GM12873 (cell line): Measurements from ENCODE around the gene PTPRD.

Source experiments
- TF ChIP-seq, protein P1 (sequence below): IDR thresholded peaks from 2 replicates; pipeline ENCODE4 v1.5.1; 2012; ENCODE audit warnings: low read depth, mild to moderate bottlenecking, moderate library complexity, low read length, control low read depth; ENCODE audit not compliant: insufficient read depth; ENCODE audit errors: missing control alignments

Gene PTPRD

DNA sequence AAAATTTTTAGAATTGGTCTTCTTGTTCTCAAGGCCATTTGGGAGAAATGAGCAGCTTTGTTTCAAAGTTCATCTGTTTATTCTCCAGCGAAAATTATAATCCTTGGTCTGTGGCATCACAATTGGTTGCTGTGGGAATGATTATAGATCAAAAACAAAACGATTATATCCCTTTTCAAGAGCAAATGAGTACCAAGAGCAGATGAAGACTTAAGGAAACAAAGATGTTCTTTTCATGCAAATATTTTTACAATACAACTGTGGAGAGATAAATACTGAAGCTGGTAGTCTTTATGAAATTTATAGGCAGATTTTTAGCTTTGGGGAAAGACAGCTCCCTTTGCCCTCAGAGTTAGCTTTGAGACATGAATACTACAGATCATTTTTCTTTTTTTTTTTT, 2192.4 kb downstream of the PTPRD start:
- TF ChIP-seq, protein P1, sequence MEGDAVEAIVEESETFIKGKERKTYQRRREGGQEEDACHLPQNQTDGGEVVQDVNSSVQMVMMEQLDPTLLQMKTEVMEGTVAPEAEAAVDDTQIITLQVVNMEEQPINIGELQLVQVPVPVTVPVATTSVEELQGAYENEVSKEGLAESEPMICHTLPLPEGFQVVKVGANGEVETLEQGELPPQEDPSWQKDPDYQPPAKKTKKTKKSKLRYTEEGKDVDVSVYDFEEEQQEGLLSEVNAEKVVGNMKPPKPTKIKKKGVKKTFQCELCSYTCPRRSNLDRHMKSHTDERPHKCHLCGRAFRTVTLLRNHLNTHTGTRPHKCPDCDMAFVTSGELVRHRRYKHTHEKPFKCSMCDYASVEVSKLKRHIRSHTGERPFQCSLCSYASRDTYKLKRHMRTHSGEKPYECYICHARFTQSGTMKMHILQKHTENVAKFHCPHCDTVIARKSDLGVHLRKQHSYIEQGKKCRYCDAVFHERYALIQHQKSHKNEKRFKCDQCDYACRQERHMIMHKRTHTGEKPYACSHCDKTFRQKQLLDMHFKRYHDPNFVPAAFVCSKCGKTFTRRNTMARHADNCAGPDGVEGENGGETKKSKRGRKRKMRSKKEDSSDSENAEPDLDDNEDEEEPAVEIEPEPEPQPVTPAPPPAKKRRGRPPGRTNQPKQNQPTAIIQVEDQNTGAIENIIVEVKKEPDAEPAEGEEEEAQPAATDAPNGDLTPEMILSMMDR: no peak

DNA sequence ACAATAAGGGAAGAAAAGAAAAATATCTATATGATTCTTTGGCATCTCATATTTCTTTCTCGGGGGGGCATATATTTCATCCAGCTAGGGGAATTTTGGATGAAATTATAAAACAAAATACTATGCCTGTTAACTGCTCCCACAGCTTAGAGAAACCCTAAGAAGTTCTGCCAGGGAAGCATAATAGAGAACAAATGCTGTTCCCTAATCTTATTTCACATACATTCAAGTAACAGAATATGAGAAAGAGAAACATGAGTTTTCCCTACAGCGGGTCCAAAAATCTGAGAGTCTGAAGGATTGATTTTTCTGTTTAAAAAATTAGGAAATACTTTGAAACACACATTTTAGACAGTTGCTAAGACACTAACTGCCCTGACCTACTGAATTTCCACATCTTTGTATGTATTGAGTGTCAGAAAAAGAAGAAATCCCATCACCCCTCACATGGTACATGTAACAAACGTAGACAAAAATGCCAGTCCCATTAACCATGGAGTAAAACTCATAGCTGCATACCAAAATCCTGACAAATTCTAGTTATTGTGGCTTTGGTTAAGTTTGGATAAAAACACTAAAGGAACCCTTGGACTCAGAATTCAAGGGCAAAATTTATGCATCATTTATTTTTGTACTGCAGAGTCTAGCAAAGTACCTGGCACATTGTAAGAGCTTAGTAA, 2193.1 kb downstream of the PTPRD start:
- TF ChIP-seq, protein P1: no peak

DNA sequence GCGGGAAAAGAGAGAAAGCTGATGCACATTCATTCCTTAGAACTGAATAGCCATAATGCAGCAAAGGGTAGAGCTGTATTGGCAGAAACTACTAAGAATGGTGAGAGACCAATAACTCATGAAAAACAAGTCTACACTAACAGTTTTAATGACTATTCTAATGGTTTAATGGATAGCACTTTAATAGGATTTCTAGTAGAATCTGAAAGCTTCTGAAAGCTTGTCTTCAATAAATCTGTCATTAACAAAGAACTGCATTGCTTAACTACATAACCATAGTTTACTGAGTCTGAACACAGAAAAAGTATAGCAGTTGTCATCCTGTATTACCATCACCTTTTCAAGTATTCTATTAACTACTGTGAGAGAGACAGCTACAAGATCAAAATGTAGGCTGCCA, 2195.5 kb downstream of the PTPRD start:
- TF ChIP-seq, protein P1: no peak

DNA sequence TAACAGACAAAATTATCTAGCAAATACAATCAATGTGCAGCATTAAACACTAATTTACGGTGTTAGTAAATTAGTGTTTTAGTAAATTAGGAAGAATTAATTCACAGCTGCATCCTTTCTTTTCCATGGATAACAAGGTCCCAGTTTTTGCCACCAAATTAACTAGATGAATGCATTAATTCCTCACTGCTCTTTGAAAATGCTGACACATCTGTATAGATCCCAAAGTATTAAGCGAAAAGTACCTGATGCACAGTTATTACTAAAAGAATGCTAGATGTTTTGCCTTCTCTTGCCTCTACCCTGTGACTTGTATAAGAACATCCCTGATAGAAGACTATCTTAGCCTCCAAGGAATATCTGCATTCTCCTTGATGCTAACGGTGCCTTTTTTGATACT, 2200.5 kb downstream of the PTPRD start:
- TF ChIP-seq, protein P1: no peak

DNA sequence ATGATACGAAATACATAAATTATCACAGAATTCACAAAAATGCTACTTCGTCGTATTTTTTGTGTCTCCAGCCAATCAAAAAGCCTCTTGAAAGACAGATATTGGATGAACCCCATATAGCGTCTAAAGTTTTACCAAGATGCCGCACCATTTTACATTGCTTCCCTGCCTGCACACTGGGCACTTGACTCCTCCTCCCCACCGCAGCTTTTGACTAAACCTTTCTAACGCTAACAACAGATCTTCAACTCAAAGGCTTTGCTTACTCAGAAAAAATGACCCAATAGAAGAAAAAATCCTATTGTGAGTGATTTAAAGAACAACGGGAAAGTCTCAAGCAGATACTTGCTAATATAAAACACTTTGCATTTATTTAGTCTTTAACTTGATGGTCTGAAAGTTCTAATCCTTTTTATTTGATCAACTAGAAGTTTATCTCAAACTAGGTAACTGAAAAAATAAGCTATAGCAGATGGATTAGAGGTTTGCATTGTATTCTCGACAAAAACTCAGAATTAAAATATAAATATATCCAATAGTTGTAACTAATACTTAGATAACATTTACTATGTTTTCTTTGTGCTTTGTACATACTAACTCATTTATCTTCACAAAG, 2204.1 kb downstream of the PTPRD start:
- TF ChIP-seq, protein P1: no peak

DNA sequence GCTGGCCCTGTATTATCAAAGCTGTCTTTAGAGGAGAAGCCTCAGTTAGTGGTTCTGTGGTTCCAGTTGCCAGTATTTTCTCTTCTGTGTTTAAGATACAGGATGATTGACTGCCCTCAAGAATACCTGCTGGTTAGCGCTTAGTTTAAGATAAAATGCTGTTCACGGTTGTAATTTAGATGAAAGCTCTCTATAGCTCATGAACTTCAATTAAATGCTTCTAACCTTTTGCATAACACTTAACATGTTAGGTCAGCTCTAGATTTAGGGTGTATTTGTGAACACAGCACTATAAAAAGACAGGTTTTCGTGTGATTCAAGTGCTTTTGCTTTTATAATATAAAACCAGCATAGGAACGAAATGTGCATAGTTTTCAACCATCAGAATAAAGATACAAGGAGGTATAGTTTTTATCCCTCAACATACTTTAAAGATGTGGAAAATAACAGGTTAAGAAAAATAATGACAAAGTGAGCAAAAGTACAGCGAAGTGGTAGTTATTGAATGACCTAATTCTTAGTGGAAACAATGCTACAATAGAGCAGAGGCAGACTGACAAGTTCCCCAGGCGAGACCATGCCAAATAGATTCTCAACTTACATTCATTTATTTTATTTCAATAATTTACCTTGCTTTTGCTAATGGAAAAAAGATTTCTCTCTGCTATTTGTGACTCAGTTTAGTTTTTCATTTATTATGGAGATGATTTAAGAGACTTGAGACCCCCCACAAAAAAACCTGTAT, 2210.7 kb downstream of the PTPRD start:
- TF ChIP-seq, protein P1: no peak

DNA sequence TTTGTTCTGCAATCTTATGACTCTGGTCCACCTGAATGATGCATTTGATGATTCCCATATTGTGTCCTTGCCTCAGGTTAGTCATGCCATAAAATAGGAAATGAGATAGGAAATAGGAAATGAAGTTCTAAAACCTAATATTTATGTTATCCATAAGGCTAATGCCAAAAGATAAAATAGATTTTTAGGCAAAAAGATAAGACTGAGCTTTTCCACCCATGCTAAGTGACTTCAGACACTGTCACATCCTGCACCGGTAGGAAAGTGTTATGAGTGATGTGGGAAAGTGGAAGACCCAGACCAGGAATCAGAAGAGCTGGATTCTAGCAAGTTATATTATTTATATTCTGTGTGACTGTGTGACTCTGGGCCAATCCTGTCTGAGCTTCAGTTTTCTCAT, 2212.4 kb downstream of the PTPRD start:
- TF ChIP-seq, protein P1: no peak
